Activated CD8-positive, alpha-beta memory T cell treated with anti-CD3 and anti-CD28 coated beads, Interleukin-2, amount 50 U/mL, for 1 hour (primary cell): ENCODE data around the gene CCL13.

Experiments used
- DNase-seq: peaks from one replicate; pipeline ENCODE4 v3.0.0-alpha.2; 2020; ENCODE audit errors: extremely low read depth

The CCL13 gene

DNA sequence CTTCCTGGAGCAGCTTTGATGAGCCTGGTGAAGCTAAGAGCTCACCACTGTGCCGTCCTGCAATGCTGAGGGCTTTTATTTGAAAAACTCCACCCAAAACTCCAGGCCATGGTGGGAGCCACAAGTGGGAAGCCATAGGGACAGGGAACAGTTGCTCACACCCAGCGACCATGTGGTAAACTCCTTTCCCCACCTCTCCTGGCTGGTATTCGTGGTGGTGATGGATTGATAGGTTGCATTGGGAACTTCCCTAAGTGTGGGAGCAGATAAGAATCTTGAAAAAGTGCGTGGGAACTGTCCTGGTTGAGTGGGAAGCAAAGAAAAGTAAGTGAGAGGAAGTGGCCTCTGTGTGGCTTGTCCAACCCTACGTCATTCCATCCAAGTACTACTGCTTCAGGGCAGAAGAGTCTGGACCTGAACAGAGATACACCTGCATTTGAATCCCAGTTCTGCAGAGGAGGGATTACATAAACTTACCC lies 6.9 kb downstream of the CCL13 start, which contains the start of gene CCL1:
Gene CCL1, minus strand, starts transcription at position 51 of the 479 bp plus-strand sequence. CDS start 72 bp downstream, outside the sequence.
- DNase-seq, result no peak

- DNase-seq, result no peak
These were observed 8.5 kb downstream of the CCL13 start for GRCh38 chr17:34364751-34365150.

DNA sequence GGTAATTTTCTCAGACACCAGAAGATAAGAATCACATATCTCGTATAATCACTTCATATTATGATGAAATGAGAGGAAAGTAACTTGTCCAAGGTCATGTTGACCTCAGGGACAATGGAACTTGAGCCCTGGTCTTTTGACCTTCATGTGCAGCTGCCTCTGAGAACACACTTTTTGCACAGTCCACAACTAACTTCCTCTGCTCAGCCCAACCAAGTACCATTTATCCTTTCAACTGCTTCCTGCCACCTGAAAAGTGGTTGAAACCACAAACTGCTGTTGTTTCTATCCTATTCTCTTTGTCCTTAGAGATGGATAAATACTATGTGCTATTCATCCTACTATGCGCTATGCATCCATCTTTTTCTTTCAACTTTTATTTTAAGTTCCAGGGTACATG lies 9.1 kb downstream of the CCL13 start:
- DNase-seq, result no peak

GRCh38 chr17:34366010-34366409 lies 9.7 kb downstream of the CCL13 start:
- DNase-seq, result no peak

DNA sequence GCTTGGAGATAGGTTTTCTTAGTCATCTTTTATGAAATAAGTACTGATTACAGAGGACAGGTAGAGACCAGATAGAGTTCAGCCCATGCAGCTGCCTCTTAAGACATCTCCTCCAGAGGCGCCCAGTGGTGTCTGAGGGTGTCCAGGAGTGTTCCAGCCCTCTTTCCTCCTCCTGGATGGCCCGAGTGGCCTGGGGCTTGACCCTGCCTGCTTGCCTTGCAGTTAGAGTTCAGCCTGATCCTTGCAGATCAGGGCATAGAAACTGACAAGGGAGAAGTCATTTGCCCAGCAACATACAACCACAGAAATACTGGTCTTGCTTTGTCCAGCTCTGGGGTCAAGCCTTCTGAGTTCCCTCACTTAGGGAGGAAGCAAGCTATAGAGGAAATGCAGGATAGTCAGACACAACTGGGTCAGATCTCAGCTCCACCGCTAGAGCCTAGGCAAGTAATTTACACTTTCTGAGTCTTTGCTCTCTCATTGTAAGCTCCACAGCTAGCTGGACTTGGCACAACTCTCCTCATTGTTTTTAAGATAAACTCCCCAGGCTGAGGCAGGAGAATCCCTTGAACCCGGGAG lies 10.3 kb downstream of the CCL13 start:
- no peak for DNase-seq

- no peak for DNase-seq
These were observed 11.4 kb downstream of the CCL13 start for GRCh38 chr17:34367486-34368195.

DNA sequence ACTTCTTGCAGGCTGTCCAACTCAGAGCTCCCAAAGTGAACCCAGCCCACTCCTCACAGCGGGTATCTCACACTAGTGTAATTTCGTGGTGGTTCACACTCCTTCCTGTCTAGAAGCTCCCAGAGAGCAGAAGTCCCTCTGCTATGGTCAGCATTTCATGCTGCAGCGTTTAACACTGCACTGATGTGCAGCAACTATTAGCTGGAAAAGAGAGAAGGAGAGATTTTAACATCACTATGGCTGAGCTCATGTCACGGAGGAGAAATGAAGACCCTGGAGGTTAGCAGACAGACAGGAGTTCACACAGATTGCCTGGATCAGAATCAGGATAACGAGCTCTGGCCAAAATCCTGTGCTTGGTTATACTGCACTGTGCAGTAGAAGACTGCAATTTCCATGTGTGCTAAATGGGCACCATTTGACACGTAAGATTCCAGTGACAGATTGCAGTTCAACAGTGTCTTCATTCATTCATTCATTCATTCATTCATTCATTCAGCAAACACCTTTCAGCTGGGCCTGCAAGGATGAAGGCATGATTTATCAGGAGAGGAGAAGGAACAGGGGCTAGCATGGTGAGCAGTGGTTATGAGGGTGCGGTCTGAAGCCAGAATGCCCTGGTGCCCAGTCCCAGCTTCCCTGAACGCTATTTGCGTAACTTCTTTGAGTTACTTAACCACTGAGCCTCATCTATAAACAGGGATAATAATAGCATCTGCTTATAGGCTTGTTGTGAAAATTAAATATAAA lies 12.1 kb downstream of the CCL13 start:
- no peak for DNase-seq

- DNase-seq, result no peak
These were observed 12.7 kb downstream of the CCL13 start for GRCh38 chr17:34368946-34369500.

DNA sequence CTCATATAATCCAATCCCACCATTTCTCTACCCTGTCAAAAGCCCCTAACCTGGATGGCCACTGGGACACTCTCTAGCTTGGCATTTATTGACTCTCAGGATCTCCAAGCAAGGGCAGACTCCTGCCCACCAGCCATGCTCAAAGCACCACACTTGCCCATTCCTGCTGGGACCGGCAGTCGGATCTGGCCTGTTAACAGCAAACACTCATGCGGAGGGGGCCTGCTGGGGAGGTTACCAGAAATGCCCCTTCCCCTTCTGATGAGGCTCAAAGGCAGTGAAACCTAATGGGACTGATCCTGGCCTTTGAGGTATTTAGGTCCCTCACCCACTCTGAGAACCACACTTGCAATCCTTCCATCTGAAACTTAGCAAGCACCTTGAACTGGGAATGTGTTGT lies 13.3 kb downstream of the CCL13 start:
- DNase-seq, result no peak

- no peak for DNase-seq
These were observed 14.2 kb downstream of the CCL13 start for GRCh38 chr17:34370376-34370996.

GRCh38 chr17:34370997-34371395 lies 14.7 kb downstream of the CCL13 start:
- DNase-seq, result no peak

- no peak for DNase-seq
These were observed 15.3 kb downstream of the CCL13 start for GRCh38 chr17:34371405-34372100.

DNA sequence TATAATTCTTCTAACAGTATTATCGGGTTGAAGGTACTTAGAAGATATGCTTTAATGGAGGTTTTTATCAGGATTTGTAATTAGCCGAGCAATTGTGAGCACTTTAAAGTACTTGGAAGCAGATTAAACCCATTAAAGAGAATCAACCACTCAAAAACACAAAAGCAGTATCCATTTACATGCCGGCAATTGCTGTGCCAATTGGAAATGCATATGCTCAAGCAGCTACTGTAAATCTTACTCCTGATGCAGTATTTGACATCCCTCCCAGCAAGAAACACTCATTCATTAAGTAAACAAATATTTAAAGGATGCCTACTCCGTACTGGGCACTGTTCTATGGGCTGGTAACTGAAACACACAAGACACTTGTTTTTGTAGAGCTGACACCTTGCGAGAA lies 18.2 kb downstream of the CCL13 start:
- DNase-seq, result no peak

- DNase-seq, result no peak
These were observed 19.2 kb downstream of the CCL13 start for GRCh38 chr17:34375426-34375997.

- DNase-seq, result no peak
These were observed 21.0 kb downstream of the CCL13 start for GRCh38 chr17:34377078-34377823.

DNA sequence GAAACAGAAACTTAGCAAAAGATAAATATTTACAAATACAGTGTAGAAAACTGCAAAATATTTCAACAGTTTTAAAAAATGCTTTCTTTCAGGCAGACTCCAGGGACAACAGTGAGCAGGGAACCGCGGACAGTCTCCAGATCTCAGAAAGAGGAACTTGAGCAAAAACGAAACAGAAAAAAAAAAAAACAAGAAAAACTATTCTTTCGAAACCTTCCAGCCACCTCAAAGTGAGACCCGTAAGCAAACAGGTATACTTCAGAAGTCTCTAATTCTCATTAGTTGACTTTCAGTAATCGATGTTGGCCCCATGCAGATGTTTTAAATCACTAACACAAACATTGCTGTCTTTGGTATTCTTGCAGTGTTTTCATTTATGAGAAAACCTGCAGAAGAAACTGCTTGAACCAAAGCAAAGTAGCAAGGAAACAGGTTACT lies 22.4 kb downstream of the CCL13 start:
- DNase-seq, result no peak

DNA sequence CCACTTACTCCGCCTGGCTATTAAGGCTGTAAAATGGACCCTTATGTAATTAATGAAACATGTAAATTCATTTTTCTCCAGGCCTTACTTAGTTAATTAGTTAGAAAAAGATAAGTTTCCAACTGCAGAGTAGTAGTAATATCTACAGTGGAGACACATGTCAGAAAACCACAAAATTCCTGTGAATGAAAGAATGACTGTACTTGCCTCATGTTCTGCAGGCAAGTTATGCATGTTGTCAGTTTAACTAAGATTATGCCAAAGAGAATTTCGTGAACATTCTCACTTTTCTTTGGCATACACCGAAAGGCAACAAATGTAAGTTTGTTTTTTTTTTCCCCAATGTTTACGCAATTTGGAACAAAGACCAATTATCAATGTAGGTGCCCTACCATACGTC lies 23.6 kb downstream of the CCL13 start:
- no peak for DNase-seq

DNA sequence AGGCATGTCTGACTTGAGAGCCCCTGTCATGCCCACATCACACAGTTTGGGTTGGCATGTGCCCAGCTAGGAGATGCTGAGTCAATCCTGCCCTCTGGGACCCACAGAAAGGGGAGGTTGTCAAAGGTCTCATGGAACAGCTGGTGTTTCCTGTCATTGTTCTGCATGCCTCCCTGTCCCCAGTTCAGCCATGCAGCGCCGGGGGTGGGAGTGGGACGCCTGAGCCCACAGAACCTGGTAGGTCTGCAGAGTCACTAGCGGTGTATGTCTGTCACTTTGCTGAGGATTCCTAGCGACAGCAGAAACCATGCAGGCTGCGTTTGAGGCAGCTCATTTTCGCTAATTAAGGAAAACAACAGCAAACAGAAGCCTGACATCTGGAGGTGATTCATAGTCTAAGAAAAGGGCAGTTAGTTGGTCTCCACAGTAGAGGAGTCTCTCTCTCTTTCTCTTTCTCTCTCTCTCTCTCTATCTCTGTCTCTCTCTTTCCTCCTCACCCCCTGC lies 26.4 kb downstream of the CCL13 start:
- DNase-seq, result no peak

- no peak for DNase-seq
These were observed 26.9 kb downstream of the CCL13 start for GRCh38 chr17:34383216-34383615.

- no peak for DNase-seq
These were observed 28.0 kb downstream of the CCL13 start for GRCh38 chr17:34384271-34384670.
